HEK293 (cell line): ENCODE data around the gene LTBP1.
"Not testable (repeated sequence)": the region's sequence is repeated elsewhere in the genome, so short reads cannot be mapped to it uniquely, and the experiment has no call there.

Source experiments
- CTCF ChIP-seq: fragments of 450-650 bp; formaldehyde crosslinking; IDR thresholded peaks from 2 replicates; pipeline ENCODE4 v1.5.1; 2016; ENCODE audit warnings: missing biosample characterization, missing genetic modification characterization
- REST ChIP-seq: fragments of 450-650 bp; formaldehyde crosslinking; IDR thresholded peaks from 2 replicates; pipeline ENCODE4 v1.5.1; 2016; ENCODE audit warnings: missing biosample characterization, missing genetic modification characterization
- ZBTB11 ChIP-seq: fragments of 450-650 bp; formaldehyde crosslinking; conservative IDR thresholded peaks from 2 replicates; pipeline ENCODE4 v1.5.1; 2016; ENCODE audit warnings: low read depth, missing biosample characterization, missing genetic modification characterization
- ZNF138 ChIP-seq: fragments of 450-650 bp; formaldehyde crosslinking; IDR thresholded peaks from 2 replicates; pipeline ENCODE4 v1.5.1; 2016; ENCODE audit warnings: missing biosample characterization, missing genetic modification characterization, borderline replicate concordance
- ZNF510 ChIP-seq: fragments of 450-650 bp; formaldehyde crosslinking; IDR thresholded peaks from 2 replicates; pipeline ENCODE4 v1.5.1; 2018; ENCODE audit warnings: mild to moderate bottlenecking, missing genetic modification characterization, missing biosample characterization; ENCODE audit not compliant: insufficient replicate concordance

GRCh38 chr2:32983193-32983924, 36.6 kb downstream of the LTBP1 start:
- not testable (repeated sequence) for TF ChIP-seq CTCF (tag by site-specific recombination); ZBTB11; REST (tag by site-specific recombination); ZNF510; ZNF138 (tag by site-specific recombination)
